SJCRH30 (cell line): ENCODE data around the gene CALHM3. TPM values are rescaled to one million over a fixed set of nuclear protein-coding genes. Genes with fewer than 3 reads are reported as not detected.
"Not testable (repeated sequence)": the region's sequence is repeated elsewhere in the genome, so short reads cannot be mapped to it uniquely, and the experiment has no call there.

Experiments used
- DNase-seq, 2 experiments: peaks; one replicate each; pipeline ENCODE4 v3.0.0-alpha.2; 2015 to 2020
- H3K27ac ChIP-seq: fragments of 250-450 bp; sonication (Bioruptor Pico); 2 replicates; pipeline ENCODE4 v1.5.1; 2020; ENCODE audit warnings: mild to moderate bottlenecking, moderate library complexity
- H3K27me3 ChIP-seq: fragments of 250-450 bp; sonication (Bioruptor Pico); 2 replicates; pipeline ENCODE4 v1.5.1; 2020; ENCODE audit warnings: mild to moderate bottlenecking, moderate library complexity
- H3K36me3 ChIP-seq: fragments of 250-450 bp; sonication (Bioruptor Pico); 2 replicates; pipeline ENCODE4 v1.5.1; 2020; ENCODE audit warnings: mild to moderate bottlenecking, moderate library complexity
- H3K4me1 ChIP-seq: fragments of 250-450 bp; sonication (Bioruptor Pico); 2 replicates; pipeline ENCODE4 v1.5.1; 2020; ENCODE audit warnings: mild to moderate bottlenecking, moderate library complexity
- H3K4me3 ChIP-seq: fragments of 250-450 bp; sonication (Bioruptor Pico); 2 replicates; pipeline ENCODE4 v1.5.1; 2020; ENCODE audit warnings: mild to moderate bottlenecking, moderate library complexity
- H3K9me3 ChIP-seq: fragments of 250-450 bp; sonication (Bioruptor Pico); replicated peaks from 2 replicates; pipeline ENCODE4 v1.5.1; 2020; ENCODE audit warnings: mild to moderate bottlenecking, moderate library complexity
- total RNA-seq: library from RNA; depleted of rRNA; stranded (reverse); fragments of >200 nt; shearing (Covaris generic); gene quantifications from 2 replicates; pipeline ENCODE4 v1.2.3, GENCODE V29; 2014

Gene CALHM3
- total RNA-seq, 1 experiment from 2014 or later, result not detected

GRCh38 chr10:103510046-103510685, 31.1 kb upstream of the CALHM3 start:
- H3K36me3 ChIP-seq, result no peaks in the 10 kb centered on the region
- no peak overlapping the region for H3K4me3 ChIP-seq
- no peak for DNase-seq
- no peaks in the 10 kb centered on the region for H3K9me3 ChIP-seq
- no peak overlapping the region for H3K27ac ChIP-seq
- peaks cover 9% of the 10 kb centered on the region for H3K4me1 ChIP-seq
- H3K27me3 ChIP-seq, result no peaks in the 10 kb centered on the region; the same call in 1 of the 2 replicates

GRCh38 chr10:103507235-103508191, 28.5 kb upstream of the CALHM3 start:
- H3K27me3 ChIP-seq, result no peaks in the 10 kb centered on the region
- H3K9me3 ChIP-seq, result no peaks in the 10 kb centered on the region

GRCh38 chr10:103506061-103506460, 27.0 kb upstream of the CALHM3 start:
- Histone ChIP-seq H3K27me3 (no peaks in the 10 kb centered on the region), H3K36me3 (no peaks in the 10 kb centered on the region)

More at GRCh38 chr10:103507235-103508191, 28.5 kb upstream of the CALHM3 start:
- no peak overlapping the region for H3K27ac ChIP-seq
- no peak overlapping the region for H3K4me3 ChIP-seq
- no peaks in the 10 kb centered on the region for H3K36me3 ChIP-seq
- H3K4me1 ChIP-seq, result peaks cover 22% of the 10 kb centered on the region
- DNase-seq, result peak in 1 of 2 experiments; percentile 61

GRCh38 chr10:103504181-103504783, 25.2 kb upstream of the CALHM3 start:
- Histone ChIP-seq H3K4me1 (peaks cover 27% of the 10 kb centered on the region), H3K27ac (no peak overlapping the region), H3K4me3 (no peak overlapping the region), H3K36me3 (no peaks in the 10 kb centered on the region), H3K9me3 (no peaks in the 10 kb centered on the region), H3K27me3 (no peaks in the 10 kb centered on the region)
- peak; percentile 52 to 58 for DNase-seq

More at GRCh38 chr10:103506061-103506460, 27.0 kb upstream of the CALHM3 start:
- Histone ChIP-seq H3K4me3 (no peak overlapping the region), H3K9me3 (no peaks in the 10 kb centered on the region), H3K4me1 (peaks cover 22% of the 10 kb centered on the region), H3K27ac (no peak overlapping the region)
- no peak for DNase-seq

GRCh38 chr10:103503777-103504176, 24.7 kb upstream of the CALHM3 start:
- peaks cover 32% of the 10 kb centered on the region for H3K4me1 ChIP-seq
- not testable (repeated sequence) for H3K27ac ChIP-seq, H3K36me3 ChIP-seq, H3K4me3 ChIP-seq, H3K9me3 ChIP-seq, H3K27me3 ChIP-seq, DNase-seq

GRCh38 chr10:103502849-103503660, 24.0 kb upstream of the CALHM3 start:
- Histone ChIP-seq H3K27ac (no peak overlapping the region), H3K27me3 (no peaks in the 10 kb centered on the region), H3K36me3 (no peaks in the 10 kb centered on the region), H3K4me3 (no peak overlapping the region), H3K4me1 (peaks cover 32% of the 10 kb centered on the region), H3K9me3 (no peaks in the 10 kb centered on the region)
- DNase-seq, result no peak

- peaks cover 26% of the 10 kb centered on the region for H3K4me1 ChIP-seq
- H3K9me3 ChIP-seq, result no peaks in the 10 kb centered on the region
- H3K27me3 ChIP-seq, result no peaks in the 10 kb centered on the region
- no peak for DNase-seq
- H3K4me3 ChIP-seq, result no peak overlapping the region
- H3K27ac ChIP-seq, result no peak overlapping the region
- no peaks in the 10 kb centered on the region for H3K36me3 ChIP-seq
Measured at GRCh38 chr10:103501186-103501585, 22.1 kb upstream of the CALHM3 start.

GRCh38 chr10:103500481-103500880, 21.4 kb upstream of the CALHM3 start:
- Histone ChIP-seq H3K9me3 (no peaks in the 10 kb centered on the region), H3K4me1 (peaks cover 26% of the 10 kb centered on the region), H3K36me3 (no peaks in the 10 kb centered on the region), H3K27me3 (no peaks in the 10 kb centered on the region), H3K27ac (no peak overlapping the region), H3K4me3 (no peak overlapping the region)
- no peak for DNase-seq

GRCh38 chr10:103499881-103500280, 20.8 kb upstream of the CALHM3 start:
- Histone ChIP-seq H3K36me3 (no peaks in the 10 kb centered on the region), H3K4me3 (no peak overlapping the region), H3K27me3 (no peaks in the 10 kb centered on the region), H3K9me3 (no peaks in the 10 kb centered on the region), H3K27ac (no peak overlapping the region), H3K4me1 (peaks cover 26% of the 10 kb centered on the region)
- no peak for DNase-seq

GRCh38 chr10:103498936-103499638, 20.0 kb upstream of the CALHM3 start:
- no peaks in the 10 kb centered on the region for H3K9me3 ChIP-seq
- peaks cover 23% of the 10 kb centered on the region for H3K4me1 ChIP-seq
- no peaks in the 10 kb centered on the region for H3K27me3 ChIP-seq
- no peaks in the 10 kb centered on the region for H3K36me3 ChIP-seq
- DNase-seq, result peak; percentile 64 to 77
- no peak overlapping the region; the same call in 1 of the 2 replicates for H3K27ac ChIP-seq
- no peak overlapping the region for H3K4me3 ChIP-seq

GRCh38 chr10:103497161-103497915, 18.3 kb upstream of the CALHM3 start:
- H3K36me3 ChIP-seq, result no peaks in the 10 kb centered on the region
- H3K27me3 ChIP-seq, result no peaks in the 10 kb centered on the region
- peaks cover 22% of the 10 kb centered on the region for H3K4me1 ChIP-seq
- H3K4me3 ChIP-seq, result no peak overlapping the region
- H3K27ac ChIP-seq, result no peak overlapping the region
- DNase-seq, result no peak
- H3K9me3 ChIP-seq, result no peaks in the 10 kb centered on the region

GRCh38 chr10:103495321-103495720, 16.3 kb upstream of the CALHM3 start:
- H3K27ac ChIP-seq, result no peak overlapping the region
- no peaks in the 10 kb centered on the region for H3K36me3 ChIP-seq
- H3K9me3 ChIP-seq, result no peaks in the 10 kb centered on the region
- no peaks in the 10 kb centered on the region for H3K27me3 ChIP-seq
- H3K4me1 ChIP-seq, result peaks cover 36% of the 10 kb centered on the region
- no peak for DNase-seq
- no peak overlapping the region for H3K4me3 ChIP-seq
